Measurements from ENCODE around the gene ADIPOR1.

GRCh38 chr1:202923533-202923932 is 34.6 kb downstream of the ADIPOR1 start:
- TF ChIP-seq CTCF (IDR thresholded peaks at IDR 0.05): no peak
- TF ChIP-seq POLR2AphosphoS5 (IDR thresholded peaks at IDR 0.05): no peak
- TF ChIP-seq POLR2A (IDR thresholded peaks at IDR 0.05): no peak
